ENCODE data around the gene MELTF. TPM values are rescaled to one million over a fixed set of nuclear protein-coding genes. Genes with fewer than 3 reads are reported as not detected.

MELTF gene
- polyA plus RNA-seq, 2 of the 4 experiments (the other 2 are of a cell fraction) = 10.5 to 23.4 TPM

GRCh38 chr3:197050511-197050910, 20.9 kb upstream of the MELTF start:
- H3K4me2 ChIP-seq = no peak overlapping the region
- TF ChIP-seq ZNF302 (CRISPR knock-in tag; IDR thresholded peaks at IDR 0.05) = no peak
- TF ChIP-seq, protein P1, sequence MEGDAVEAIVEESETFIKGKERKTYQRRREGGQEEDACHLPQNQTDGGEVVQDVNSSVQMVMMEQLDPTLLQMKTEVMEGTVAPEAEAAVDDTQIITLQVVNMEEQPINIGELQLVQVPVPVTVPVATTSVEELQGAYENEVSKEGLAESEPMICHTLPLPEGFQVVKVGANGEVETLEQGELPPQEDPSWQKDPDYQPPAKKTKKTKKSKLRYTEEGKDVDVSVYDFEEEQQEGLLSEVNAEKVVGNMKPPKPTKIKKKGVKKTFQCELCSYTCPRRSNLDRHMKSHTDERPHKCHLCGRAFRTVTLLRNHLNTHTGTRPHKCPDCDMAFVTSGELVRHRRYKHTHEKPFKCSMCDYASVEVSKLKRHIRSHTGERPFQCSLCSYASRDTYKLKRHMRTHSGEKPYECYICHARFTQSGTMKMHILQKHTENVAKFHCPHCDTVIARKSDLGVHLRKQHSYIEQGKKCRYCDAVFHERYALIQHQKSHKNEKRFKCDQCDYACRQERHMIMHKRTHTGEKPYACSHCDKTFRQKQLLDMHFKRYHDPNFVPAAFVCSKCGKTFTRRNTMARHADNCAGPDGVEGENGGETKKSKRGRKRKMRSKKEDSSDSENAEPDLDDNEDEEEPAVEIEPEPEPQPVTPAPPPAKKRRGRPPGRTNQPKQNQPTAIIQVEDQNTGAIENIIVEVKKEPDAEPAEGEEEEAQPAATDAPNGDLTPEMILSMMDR (IDR thresholded peaks at IDR 0.05) = no peak
- DNase-seq (ENCODE audit: low read depth in 1 of 2, low spot score in 1 of 2) = no peak
- ChIA-PET POLR2A (no interaction called here), CTCF (no interaction called here)
- FAIRE-seq = no peak
- no peaks in the 10 kb centered on the region for H3K4me1 ChIP-seq
- no peaks in the 10 kb centered on the region for H3K9me3 ChIP-seq
- no peak for ATAC-seq
- H3K27ac ChIP-seq = no peak overlapping the region
- H3K4me3 ChIP-seq = no peak overlapping the region
- WGBS (ENCODE audit: missing lambda C conversion rate) = 71% methylated on average over 2 of the region's 2 CpGs

GRCh38 chr3:197042539-197042938, 12.9 kb upstream of the MELTF start:
- CTCF ChIA-PET = interaction anchor here (1.1 to 1.9 kb wide), 3 partner anchors 12 to 14 kb away, joined by 4 to 5 read pairs (median 4); partner anchors contain the start of gene MELTF
- 95% methylated on average over 4 of the region's 4 CpGs for WGBS (ENCODE audit: missing lambda C conversion rate)
- ATAC-seq (no peak), DNase-seq (ENCODE audit: low read depth in 1 of 2, low spot score in 1 of 2) (no peak), FAIRE-seq (no peak)
- Histone ChIP-seq H3K27ac (no peak overlapping the region), H3K4me3 (no peak overlapping the region), H3K9me3 (no peaks in the 10 kb centered on the region), H3K4me1 (no peaks in the 10 kb centered on the region), H3K4me2 (no peak overlapping the region)
- POLR2A ChIA-PET = no interaction called here
- TF ChIP-seq CEBPB (IDR thresholded peaks at IDR 0.05) (no peak), ZC3H11A (IDR thresholded peaks at IDR 0.05) (no peak), ESRRA (IDR thresholded peaks at IDR 0.05; ENCODE audit: borderline replicate concordance, low read length) (no peak), SREBF2 (IDR thresholded peaks at IDR 0.05) (no peak), MAX (IDR thresholded peaks at IDR 0.05) (no peak), EHF (CRISPR knock-in tag; IDR thresholded peaks at IDR 0.05) (no peak), HDAC2 (IDR thresholded peaks at IDR 0.05) (no peak), BCL3 (IDR thresholded peaks at IDR 0.05) (no peak), RFX5 (IDR thresholded peaks at IDR 0.05) (no peak), RCOR1 (IDR thresholded peaks at IDR 0.05; ENCODE audit: low read depth, low read length) (no peak), PBX3 (IDR thresholded peaks at IDR 0.05) (no peak)

- POLR2A ChIA-PET = no interaction called here
- FAIRE-seq = no peak
Measured at GRCh38 chr3:197041875-197042488, 12.4 kb upstream of the MELTF start.

More at GRCh38 chr3:197041875-197042488, 12.4 kb upstream of the MELTF start:
- DNase-seq (ENCODE audit: low read depth in 1 of 2, low spot score in 1 of 2) (no peak), ATAC-seq (no peak)
- WGBS (ENCODE audit: missing lambda C conversion rate) = 85% methylated on average over 6 of the region's 6 CpGs
- no peak overlapping the region for H3K27ac ChIP-seq
- H3K4me3 ChIP-seq = no peak overlapping the region
- H3K4me1 ChIP-seq = no peaks in the 10 kb centered on the region
- CTCF ChIA-PET = interaction anchor here (1.9 to 3.1 kb wide), 2 partner anchors 12 to 14 kb away, joined by 5 to 14 read pairs; partner anchors contain the start of gene MELTF
- no peaks in the 10 kb centered on the region for H3K9me3 ChIP-seq
- no peak overlapping the region for H3K4me2 ChIP-seq
- TF ChIP-seq FOXS1 (CRISPR knock-in tag; IDR thresholded peaks at IDR 0.05) (no peak), HDAC2 (IDR thresholded peaks at IDR 0.05) (no peak), PBX3 (IDR thresholded peaks at IDR 0.05) (no peak), CHD2 (IDR thresholded peaks at IDR 0.05; ENCODE audit: low read length, partially characterized antibody) (no peak), KDM5A (IDR thresholded peaks at IDR 0.05) (no peak), POLR2A (IDR thresholded peaks at IDR 0.05; ENCODE audit: low read length) (no peak), RCOR1 (IDR thresholded peaks at IDR 0.05; ENCODE audit: low read depth, low read length) (no peak), MAZ (IDR thresholded peaks at IDR 0.05; ENCODE audit: borderline replicate concordance, low read depth, low read length) (no peak), EP300 (IDR thresholded peaks at IDR 0.05) (no peak), PHF8 (IDR thresholded peaks at IDR 0.05; ENCODE audit: borderline replicate concordance, low read depth) (no peak), RNF2 (IDR thresholded peaks at IDR 0.05; ENCODE audit: borderline replicate concordance, low read depth) (no peak), TP53 (CRISPR knock-in tag; IDR thresholded peaks at IDR 0.05) (no peak), ZC3H11A (IDR thresholded peaks at IDR 0.05) (no peak), NFE2L2 (conservative IDR thresholded peaks at IDR 0.05; ENCODE audit: low read length) (no peak), HOXA7 (CRISPR knock-in tag; IDR thresholded peaks at IDR 0.05) (no peak), HOXB5 (CRISPR knock-in tag; IDR thresholded peaks at IDR 0.05) (no peak), MAFK (IDR thresholded peaks at IDR 0.05; ENCODE audit: partially characterized antibody) (no peak), EHF (CRISPR knock-in tag; IDR thresholded peaks at IDR 0.05) (no peak)

All from A549 (cell line).